H1 (cell line): ENCODE data around the gene LY6G6D. TPM values are rescaled to one million over a fixed set of nuclear protein-coding genes. Genes with fewer than 3 reads are reported as not detected.
A peak's percentile ranks its signal among the peaks of the same experiment; 100 is the strongest.

Experiments
- CTCF ChIA-PET: fragments of 300-600 bp; sonication (Branson Sonifier 250); formaldehyde crosslinking; loops from one replicate; lab custom pipeline; 2021; ENCODE audit not compliant: partially characterized antibody; lab: Charles Lee
- POLR2A ChIA-PET: fragments of 300-600 bp; sonication (Branson Sonifier 250); formaldehyde crosslinking; loops from one replicate; lab custom pipeline; 2021; ENCODE audit warnings: inconsistent platforms; ENCODE audit not compliant: partially characterized antibody; lab: Charles Lee
- DNase-seq, 2 experiments: peaks; one replicate each; pipeline versions ENCODE4 v3.0.0 to v3.0.0-alpha.2; 2010 to 2022; ENCODE audit warnings: low spot score in 2 of 2, low read depth in 1 of 2, mixed read lengths in 1 of 2
- FAIRE-seq: peaks from 2 replicates; lab custom pipeline; 2011; peaks lifted over from hg19 to GRCh38; lab: Jason Lieb, UNC
- H2AFZ ChIP-seq: 2 replicates; pipeline ENCODE4 v1.8.1; 2012; ENCODE audit warnings: low read length, inconsistent platforms
- H2AK5ac ChIP-seq: 2 replicates; pipeline ENCODE4 v1.6.1; 2013; ENCODE audit warnings: low read depth, low read length
- H2BK120ac ChIP-seq: replicated peaks from 2 replicates; pipeline ENCODE3; 2013; ENCODE audit warnings: low read depth, low read length, inconsistent platforms
- H2BK12ac ChIP-seq: 2 replicates; pipeline ENCODE4 v1.6.1; 2013; ENCODE audit warnings: low read depth, low read length
- H2BK15ac ChIP-seq: 2 replicates; pipeline ENCODE4 v1.6.1; 2013; ENCODE audit warnings: low read length
- H2BK20ac ChIP-seq: 2 replicates; pipeline ENCODE4 v1.6.1; 2013; ENCODE audit warnings: low read length
- H2BK5ac ChIP-seq: 2 replicates; pipeline ENCODE4 v1.6.1; 2013; ENCODE audit warnings: low read depth, low read length
- H3K14ac ChIP-seq: 2 replicates; pipeline ENCODE4 v1.6.1; 2013; ENCODE audit warnings: inconsistent platforms; ENCODE audit not compliant: insufficient read length
- H3K18ac ChIP-seq: 2 replicates; pipeline ENCODE4 v1.6.1; 2013; ENCODE audit warnings: low read length; ENCODE audit errors: extremely low read depth
- H3K23ac ChIP-seq: 2 replicates; pipeline ENCODE4 v1.6.1; 2013; ENCODE audit warnings: inconsistent platforms; ENCODE audit not compliant: insufficient read length
- H3K23me2 ChIP-seq: 2 replicates; pipeline ENCODE4 v1.6.1; 2013; ENCODE audit warnings: low read depth, low read length
- H3K27ac ChIP-seq: 2 replicates; pipeline ENCODE4 v1.6.1; 2011; ENCODE audit warnings: low read depth, low read length, inconsistent platforms
- H3K27me3 ChIP-seq, 4 experiments: replicated peaks in 1 of 4; 1 replicate in 1 of 4; 2 replicates in 3 of 4; pipeline versions ENCODE4 v1.6.1 to v1.8.1; 2011 to 2013; ENCODE audit warnings: low read length in 3 of 4, mild to moderate bottlenecking in 3 of 4, inconsistent platforms in 2 of 4, mixed read lengths in 2 of 4, moderate library complexity in 1 of 4; ENCODE audit not compliant: control insufficient read depth in 3 of 4, insufficient read depth in 3 of 4; ENCODE audit errors: extremely low read depth in 1 of 4
- H3K36me3 ChIP-seq, 4 experiments: 2 replicates each; pipeline versions ENCODE4 v1.6.1 to v1.8.1; 2011 to 2013; ENCODE audit warnings: mild to moderate bottlenecking in 4 of 4, low read length in 3 of 4, moderate library complexity in 2 of 4, control low read depth in 1 of 4, inconsistent platforms in 1 of 4; ENCODE audit not compliant: insufficient read depth in 4 of 4, control insufficient read depth in 2 of 4
- H3K4ac ChIP-seq: replicated peaks from 2 replicates; pipeline ENCODE3; 2013; ENCODE audit warnings: low read length, low read depth, mixed read lengths, inconsistent platforms; ENCODE audit not compliant: insufficient read length
- H3K4me1 ChIP-seq, 4 experiments: replicated peaks in 1 of 4; 1 replicate in 1 of 4; 2 replicates in 3 of 4; pipeline versions ENCODE4 v1.6.1 to v1.8.1; 2011 to 2013; ENCODE audit warnings: low read length in 3 of 4, inconsistent platforms in 2 of 4, mixed read lengths in 1 of 4; ENCODE audit not compliant: insufficient read depth in 4 of 4, control insufficient read depth in 3 of 4
- H3K4me2 ChIP-seq, 2 experiments: 2 replicates each; pipeline versions ENCODE4 v1.6.1 to v1.8.1; 2011 to 2013; ENCODE audit warnings: low read depth in 2 of 2, low read length in 2 of 2, control low read depth in 1 of 2, inconsistent platforms in 1 of 2, mild to moderate bottlenecking in 1 of 2; ENCODE audit not compliant: insufficient read depth in 1 of 2
- H3K4me3 ChIP-seq, 4 experiments: fragments of 200-600, 300-600 bp in 1 of 4; sonication (generic), shearing (Covaris generic), sonication (Bioruptor Twin) in 1 of 4; 2 replicates each; pipeline versions ENCODE4 v1.5.1 to v1.8.1; 2011 to 2016; ENCODE audit warnings: low read length in 4 of 4, low read depth in 3 of 4, control low read depth in 2 of 4, inconsistent platforms in 2 of 4, mild to moderate bottlenecking in 2 of 4, mixed read lengths in 1 of 4, moderate library complexity in 1 of 4; ENCODE audit not compliant: insufficient read depth in 2 of 4; ENCODE audit errors: extremely low read depth in 1 of 4
- H3K56ac ChIP-seq: replicated peaks from 2 replicates; pipeline ENCODE3; 2013; ENCODE audit warnings: low read depth, mild to moderate bottlenecking, mixed read lengths, low read length, inconsistent platforms; ENCODE audit not compliant: insufficient read length
- H3K79me1 ChIP-seq: 2 replicates; pipeline ENCODE4 v1.6.1; 2013; ENCODE audit warnings: low read depth, low read length, control low read depth
- H3K79me2 ChIP-seq, 2 experiments: 2 replicates each; pipeline versions ENCODE4 v1.6.1 to v1.8.1; 2012 to 2013; ENCODE audit warnings: low read length in 2 of 2, mild to moderate bottlenecking in 2 of 2, inconsistent platforms in 1 of 2; ENCODE audit not compliant: insufficient read depth in 2 of 2, control insufficient read depth in 1 of 2
- H3K9ac ChIP-seq, 4 experiments: replicated peaks in 1 of 4; 1 replicate in 1 of 4; 2 replicates in 3 of 4; pipeline versions ENCODE4 v1.6.1 to v1.8.1; 2011 to 2013; ENCODE audit warnings: low read depth in 3 of 4, low read length in 3 of 4, control low read depth in 2 of 4, mild to moderate bottlenecking in 2 of 4, moderate library complexity in 2 of 4, inconsistent platforms in 1 of 4; ENCODE audit errors: extremely low read depth in 1 of 4
- H3K9me3 ChIP-seq, 2 experiments: 2 replicates each; pipeline versions ENCODE4 v1.6.1 to v1.8.1; 2012 to 2013; ENCODE audit warnings: mild to moderate bottlenecking in 2 of 2, moderate library complexity in 2 of 2, control low read depth in 1 of 2, inconsistent platforms in 1 of 2, low read depth in 1 of 2, low read length in 1 of 2, mixed read lengths in 1 of 2; ENCODE audit not compliant: insufficient read depth in 2 of 2
- H4K20me1 ChIP-seq, 2 experiments: replicated peaks in 1 of 2; 2 replicates each; pipeline versions ENCODE3 to v1.8.1; 2011 to 2013; ENCODE audit warnings: inconsistent platforms in 2 of 2, low read length in 2 of 2, mild to moderate bottlenecking in 1 of 2; ENCODE audit not compliant: insufficient read depth in 2 of 2, control insufficient read depth in 1 of 2
- H4K5ac ChIP-seq: 2 replicates; pipeline ENCODE4 v1.6.1; 2013; ENCODE audit warnings: low read length, low read depth, mixed read lengths, inconsistent platforms; ENCODE audit not compliant: insufficient read length
- H4K8ac ChIP-seq: 2 replicates; pipeline ENCODE4 v1.8.0; 2013; ENCODE audit warnings: mild to moderate bottlenecking, moderate library complexity, low read length, inconsistent platforms; ENCODE audit not compliant: insufficient read depth; ENCODE audit errors: extremely low read depth
- H4K91ac ChIP-seq: replicated peaks from 2 replicates; pipeline ENCODE3; 2013; ENCODE audit warnings: low read length, mixed read lengths, inconsistent platforms; ENCODE audit not compliant: insufficient read length
- BACH1 ChIP-seq: IDR thresholded peaks from 2 replicates; pipeline ENCODE4 v1.6.1; 2012; ENCODE audit warnings: low read length, improper control_type of control experiment
- SAP30 ChIP-seq: fragments of 300-600 bp; sonication (generic); IDR thresholded peaks from 2 replicates; pipeline ENCODE4 v1.7.1; 2012; ENCODE audit warnings: low read length, moderate library complexity, mild to moderate bottlenecking, inconsistent platforms; ENCODE audit not compliant: insufficient read depth, insufficient replicate concordance
- WGBS, 2 experiments: shearing (Covaris generic) in 1 of 2; methylation state at CpG; one replicate each; pipeline versions ENCODE4 v1.1.6 to v1.1.7; 2013 to 2015; ENCODE audit warnings: low lambda C conversion rate in 2 of 2, mixed read lengths in 2 of 2, inconsistent platforms in 1 of 2, low coverage in 1 of 2, missing lambda C conversion rate in 1 of 2; ENCODE audit not compliant: insufficient replicate concordance in 2 of 2, insufficient coverage in 1 of 2, insufficient read length in 1 of 2; ENCODE audit errors: extremely low coverage in 1 of 2, missing lambda C conversion rate in 1 of 2; 5-methylcytosine and 5-hydroxymethylcytosine counted together
- polyA plus RNA-seq, 7 experiments: library from polyadenylated mRNA; depleted of rRNA in 3 of 7; stranded (reverse) in 5 of 7; unstranded in 2 of 7; fragments of >200 nt in 5 of 7; fragments of 200-250 nt in 2 of 7; gene quantifications; 1 replicate in 5 of 7; 2 replicates in 1 of 7; 4 replicates in 1 of 7; pipeline versions ENCODE4 v1.2.1 to v1.2.3, GENCODE V29; 2011 to 2013; ENCODE audit warnings: missing spikeins in 2 of 7, mixed read lengths in 2 of 7
- total RNA-seq: library from RNA; stranded (reverse); fragmentation: NEBNext Ultra II Directional; extraction: Animal tissue kit (Norgen Biotek cat#: 25700); gene quantifications from 2 replicates; pipeline ENCODE4 v1.2.1, GENCODE V29; 2021

Gene LY6G6D
- total and polyA plus RNA-seq, 2 of the 8 experiments (the other 6 are each of a cell fraction or from before 2014, with no cell fraction given) = 1.8 TPM; not detected in 1

- TF ChIP-seq SAP30 (peak; percentile 22), BACH1 (no peak)
- Histone ChIP-seq H4K8ac (no peak overlapping the region; the same call in 1 of the 2 replicates), H3K27ac (peak overlapping the region; percentile 62; the same call in 1 of the 2 replicates), H3K23ac (no peak overlapping the region), H3K4me3 (peak overlapping the region; percentile 88 to 94 (median 91)), H2BK12ac (no peak overlapping the region), H3K23me2 (peaks cover 8% of the 10 kb centered on the region), H3K4ac (peak overlapping the region; percentile 34), H3K36me3 (peaks cover 27 to 61% (median 48%) of the 10 kb centered on the region in 4 experiments), H2BK5ac (peak overlapping the region; percentile 78; the same call in 1 of the 2 replicates), H3K9ac (peak overlapping the region in 3 of 4 experiments; percentile 51 to 60 (median 51); a peak in 5 of 7 replicates), H3K79me1 (peaks cover 9% of the 10 kb centered on the region), H3K18ac (peak overlapping the region; percentile 81; the same call in 1 of the 2 replicates), H3K14ac (no peak overlapping the region), H2AFZ (peak overlapping the region; percentile 18; the same call in 1 of the 2 replicates), H3K27me3 (no peaks in the 10 kb centered on the region), H3K9me3 (0 out of 4 replicates have a peak, but pooled peaks cover 0 to 4% of the 10 kb centered on the region in 2 experiments), H3K4me1 (peaks cover 0 to 12% (median 4%) of the 10 kb centered on the region in 4 experiments; a peak in 5 of 7 replicates), H2BK15ac (no peak overlapping the region), H4K20me1 (peaks cover 7 to 11% of the 10 kb centered on the region in 2 experiments), H3K79me2 (peaks cover 0 to 41% of the 10 kb centered on the region in 2 experiments; a peak in 3 of 4 replicates), H3K4me2 (peak overlapping the region; percentile 74 to 85), H2BK120ac (no peak overlapping the region), H2AK5ac (no peak overlapping the region), H2BK20ac (no peak overlapping the region), H4K5ac (no peak overlapping the region), H3K56ac (no peak overlapping the region), H4K91ac (no peak overlapping the region)
- no peak for DNase-seq
- POLR2A ChIA-PET = interaction anchor here (0.7 to 25.5 kb wide), 11 partner anchors 9 to 172 kb away, joined by 3 to 883 read pairs (median 8); partner anchors contain the start of genes AIF1, APOM, ATP6V1G2 and BAG6
- CTCF ChIA-PET = interaction anchor here (0.7 to 3.8 kb wide), 4 partner anchors 23 to 164 kb away, joined by 3 to 16 read pairs (median 4); no protein-coding TSS in a partner anchor
- WGBS, 2 experiments = 21% methylated on average over 15 of the region's 15 CpGs; no CpG with 5 or more reads in 1 of the 2 experiments
- FAIRE-seq = no peak
Measured at GRCh38 chr6:31666337-31666965, 48.7 kb upstream of the LY6G6D start.
